Measurements from ENCODE around the gene LRRC28.
"Not testable (repeated sequence)": the region's sequence is repeated elsewhere in the genome, so short reads cannot be mapped to it uniquely, and the experiment has no call there.

LRRC28 gene

GRCh38 chr15:99345242-99345641 lies 94.0 kb downstream of the LRRC28 start:
- no peak for DNase-seq

GRCh38 chr15:99345832-99346462 lies 94.7 kb downstream of the LRRC28 start:
- DNase-seq, result no peak

GRCh38 chr15:99347574-99347973 lies 96.3 kb downstream of the LRRC28 start:
- DNase-seq, result no peak

- no peak for DNase-seq
Observed at GRCh38 chr15:99348412-99348811, 97.1 kb downstream of the LRRC28 start.

GRCh38 chr15:99350408-99350807 lies 99.1 kb downstream of the LRRC28 start:
- no peak for DNase-seq

- no peak for DNase-seq
Observed at GRCh38 chr15:99359769-99360168, 108.5 kb downstream of the LRRC28 start.

GRCh38 chr15:99361545-99362185 lies 110.4 kb downstream of the LRRC28 start:
- DNase-seq, result peak; percentile 0

- DNase-seq, result no peak
Observed at GRCh38 chr15:99365242-99365641, 114.0 kb downstream of the LRRC28 start.

GRCh38 chr15:99366013-99366412 lies 114.7 kb downstream of the LRRC28 start:
- no peak for DNase-seq

- no peak for DNase-seq
Observed at GRCh38 chr15:99368743-99369142, 117.5 kb downstream of the LRRC28 start.

- DNase-seq, result no peak
Observed at GRCh38 chr15:99369196-99369595, 117.9 kb downstream of the LRRC28 start.

- DNase-seq, result no peak
Observed at GRCh38 chr15:99371180-99372103, 120.2 kb downstream of the LRRC28 start.

- DNase-seq, result no peak
Observed at GRCh38 chr15:99385005-99385669, 133.9 kb downstream of the LRRC28 start.

- DNase-seq, result no peak
Observed at GRCh38 chr15:99385865-99386264, 134.6 kb downstream of the LRRC28 start.

GRCh38 chr15:99386391-99386790 lies 135.1 kb downstream of the LRRC28 start:
- no peak for DNase-seq

GRCh38 chr15:99387421-99388168 lies 136.3 kb downstream of the LRRC28 start:
- DNase-seq, result no peak

- no peak for DNase-seq
Observed at GRCh38 chr15:99390667-99391066, 139.4 kb downstream of the LRRC28 start.

- DNase-seq, result no peak
Observed at GRCh38 chr15:99393641-99394040, 142.4 kb downstream of the LRRC28 start.

- DNase-seq, result no peak
Observed at GRCh38 chr15:99396375-99396774, 145.1 kb downstream of the LRRC28 start.

GRCh38 chr15:99399061-99399460 lies 147.8 kb downstream of the LRRC28 start:
- no peak for DNase-seq

GRCh38 chr15:99399618-99400017 lies 148.3 kb downstream of the LRRC28 start:
- DNase-seq, result no peak

- not testable (repeated sequence) for DNase-seq
Observed at GRCh38 chr15:99401216-99401615, 149.9 kb downstream of the LRRC28 start.
